Endothelial cell of umbilical vein (primary cell): Measurements from ENCODE around the gene TARM1. TPM values are rescaled to one million over a fixed set of nuclear protein-coding genes. Genes with fewer than 3 reads are reported as not detected.

Source experiments
- BruUV-seq: library from RNA; stranded (reverse); fragments of 400-500 nt; replicated peaks from 2 replicates; lab custom pipeline; 2021; lab: Mats Ljungman, UMichigan
- CTCF ChIA-PET: fragments of 300-600, 350-600 bp; sonication (Branson Sonifier 250); formaldehyde crosslinking; loops from one replicate; lab custom pipeline; 2021; ENCODE audit warnings: antibody characterized with exemption, inconsistent platforms; lab: Charles Lee
- POLR2A ChIA-PET: fragments of 300-600, 350-600 bp; sonication (Branson Sonifier 250); formaldehyde crosslinking; loops from one replicate; lab custom pipeline; 2021; ENCODE audit warnings: antibody characterized with exemption, inconsistent platforms; lab: Charles Lee
- DNase-seq: peaks from one replicate; pipeline ENCODE4 v3.0.0-alpha.2; 2011; ENCODE audit warnings: low read depth, low spot score
- FAIRE-seq: peaks from 2 replicates; lab custom pipeline; 2011; peaks lifted over from hg19 to GRCh38; lab: Jason Lieb, UNC
- H2AFZ ChIP-seq: 2 replicates; pipeline ENCODE4 v1.6.0; 2012; ENCODE audit warnings: low read depth, low read length, control low read depth, inconsistent platforms
- H3K27ac ChIP-seq: 2 replicates; pipeline ENCODE4 v1.5.1; 2011; ENCODE audit warnings: low read depth, mild to moderate bottlenecking, control low read depth, low read length, moderate library complexity; ENCODE audit not compliant: insufficient read depth
- H3K27me3 ChIP-seq, 2 experiments: 2 replicates each; pipeline versions ENCODE4 v1.6.0 to v1.6.1; 2011; ENCODE audit warnings: low read length in 2 of 2, mixed read lengths in 1 of 2; ENCODE audit not compliant: control insufficient read depth in 2 of 2, insufficient read depth in 2 of 2
- H3K36me3 ChIP-seq, 2 experiments: 2 replicates in 1 of 2; 3 replicates in 1 of 2; pipeline ENCODE4 v1.5.1; 2011; ENCODE audit warnings: low read length in 2 of 2, mild to moderate bottlenecking in 1 of 2, moderate library complexity in 1 of 2; ENCODE audit not compliant: control insufficient read depth in 2 of 2, insufficient read depth in 2 of 2; ENCODE audit errors: extremely low read depth in 1 of 2
- H3K4me1 ChIP-seq: 3 replicates; pipeline ENCODE4 v1.5.1; 2011; ENCODE audit warnings: mild to moderate bottlenecking, low read length; ENCODE audit not compliant: control insufficient read depth, insufficient read depth; ENCODE audit errors: extremely low read depth
- H3K4me2 ChIP-seq: 2 replicates; pipeline ENCODE4 v1.6.1; 2011; ENCODE audit warnings: low read length, control low read depth, mixed read lengths; ENCODE audit not compliant: insufficient read depth
- H3K4me3 ChIP-seq, 3 experiments: fragments of 200-600 bp in 1 of 3; sonication (generic), shearing (Covaris generic) in 1 of 3; replicated peaks in 1 of 3; 2 replicates each; pipeline ENCODE4 v1.5.1; 2011 to 2016; ENCODE audit warnings: control low read depth in 3 of 3, low read length in 3 of 3, mild to moderate bottlenecking in 2 of 3, inconsistent platforms in 1 of 3, low read depth in 1 of 3, moderate library complexity in 1 of 3; ENCODE audit not compliant: insufficient read depth in 1 of 3
- H3K79me2 ChIP-seq: 2 replicates; pipeline ENCODE4 v1.6.0; 2012; ENCODE audit warnings: low read length, inconsistent platforms; ENCODE audit not compliant: control insufficient read depth, insufficient read depth
- H3K9ac ChIP-seq: replicated peaks from 2 replicates; pipeline ENCODE3; 2011; ENCODE audit warnings: low read length, control low read depth; ENCODE audit not compliant: insufficient read depth; ENCODE audit errors: extremely low read depth
- H3K9me1 ChIP-seq: replicated peaks from 3 replicates; pipeline ENCODE4 v1.6.0; 2011; ENCODE audit warnings: mild to moderate bottlenecking, low read length; ENCODE audit not compliant: control insufficient read depth, insufficient read depth; ENCODE audit errors: extremely low read depth
- H3K9me3 ChIP-seq: replicated peaks from 2 replicates; pipeline ENCODE4 v1.5.1; 2012; ENCODE audit warnings: low read length, inconsistent platforms; ENCODE audit not compliant: control insufficient read depth, insufficient read depth
- H4K20me1 ChIP-seq: replicated peaks from 2 replicates; pipeline ENCODE3; 2011; ENCODE audit warnings: mild to moderate bottlenecking, low read length; ENCODE audit not compliant: control insufficient read depth, insufficient read depth; ENCODE audit errors: extremely low read depth
- CTCF ChIP-seq, 2 donors: IDR thresholded peaks; 1 replicate in 1 of 2; 2 replicates in 1 of 2; pipeline ENCODE4 v1.5.1; 2011; ENCODE audit warnings: low read length in 2 of 2, mild to moderate bottlenecking in 2 of 2, moderate library complexity in 2 of 2, control low read depth in 1 of 2, inconsistent platforms in 1 of 2, low read depth in 1 of 2; ENCODE audit not compliant: insufficient read depth in 1 of 2; ENCODE audit errors: extremely low read depth in 1 of 2
- EZH2 ChIP-seq: IDR thresholded peaks from 2 replicates; pipeline ENCODE4 v1.6.1; 2012; ENCODE audit warnings: borderline replicate concordance, low read depth, mild to moderate bottlenecking, moderate library complexity, low read length, inconsistent platforms; ENCODE audit not compliant: severe bottlenecking
- FOS ChIP-seq: IDR thresholded peaks from 2 replicates; pipeline ENCODE4 v1.6.1; 2011; ENCODE audit warnings: mild to moderate bottlenecking, low read length, moderate library complexity, borderline replicate concordance; ENCODE audit not compliant: insufficient read depth
- GATA2 ChIP-seq: IDR thresholded peaks from 2 replicates; pipeline ENCODE4 v1.7.0; 2011; ENCODE audit warnings: low read depth, mild to moderate bottlenecking, moderate library complexity, mixed read lengths, low read length; ENCODE audit not compliant: insufficient read length, insufficient read depth
- JUN ChIP-seq: IDR thresholded peaks from 2 replicates; pipeline ENCODE4 v1.6.1; 2011; ENCODE audit warnings: borderline replicate concordance, low read depth; ENCODE audit not compliant: insufficient read length, insufficient read depth
- MAX ChIP-seq: IDR thresholded peaks from 2 replicates; pipeline ENCODE4 v1.6.1; 2011; ENCODE audit not compliant: insufficient read depth, insufficient read length
- MYC ChIP-seq: IDR thresholded peaks from one replicate; pipeline ENCODE4 v1.6.1; 2011; ENCODE audit warnings: mild to moderate bottlenecking, low read depth, low read length
- POLR2A ChIP-seq: IDR thresholded peaks from 2 replicates; pipeline ENCODE4 v1.6.1; 2012; ENCODE audit warnings: low read depth, mild to moderate bottlenecking, control low read depth, low read length
- POLR2AphosphoS5 ChIP-seq: IDR thresholded peaks from 2 replicates; pipeline ENCODE4 v1.6.1; 2012; ENCODE audit warnings: low read depth, mild to moderate bottlenecking, control low read depth, low read length, moderate library complexity; ENCODE audit not compliant: insufficient read depth
- dilution Hi-C: fragments of 300-500 bp; cut with MboI; formaldehyde crosslinking; loops from one replicate; pipeline ENCODE4 v1.15.0; 2019; ENCODE audit warnings: low sequenced_read_pairs; ENCODE audit not compliant: extremely low pct_ligation_motif_present
- intact Hi-C: fragments of 100-400 bp; cut with micrococcal nuclease; formaldehyde crosslinking; loops from one replicate; pipeline ENCODE4 v1.10.0; 2022
- polyA plus RNA-seq, 4 experiments: library from polyadenylated mRNA; depleted of rRNA in 3 of 4; stranded (reverse) in 3 of 4; unstranded in 1 of 4; fragments of >200 nt; gene quantifications; 2 replicates each; pipeline versions ENCODE4 v1.2.1 to v1.2.3, GENCODE V29; 2011 to 2012; ENCODE audit warnings: missing spikeins in 1 of 4
- total RNA-seq: library from RNA; stranded (reverse); gene quantifications from 2 replicates; pipeline ENCODE4 v1.2.3, GENCODE V29; 2021

Gene TARM1
- total and polyA plus RNA-seq, 2 donors (not counting 3 experiments of a cell fraction or from before 2014, with no cell fraction given), result not detected

- intact Hi-C loops, result no loop called here
- H3K79me2 ChIP-seq, result no peaks in the 10 kb centered on the region
- no peak for DNase-seq
- TF ChIP-seq FOS (no peak), MYC (no peak), CTCF (IDR thresholded peaks at IDR 0.05; ENCODE audit: extremely low read depth in 1 of 2, insufficient read depth in 1 of 2, low read depth in 1 of 2, low read length in 2 of 2) (no peak), JUN (no peak), POLR2A (no peak), MAX (no peak), GATA2 (no peak), POLR2AphosphoS5 (no peak), EZH2 (no peak)
- no TSS peak for BruUV-seq
- no peak overlapping the region for H3K4me3 ChIP-seq
- POLR2A ChIA-PET, result no interaction called here
- no peaks in the 10 kb centered on the region for H3K9me1 ChIP-seq
- H3K4me2 ChIP-seq, result no peak overlapping the region
- H3K27ac ChIP-seq, result no peak overlapping the region
- H3K9me3 ChIP-seq, result no peaks in the 10 kb centered on the region
- dilution Hi-C loops, result no loop called here
- no peak overlapping the region for H3K9ac ChIP-seq
- H3K36me3 ChIP-seq, result no peaks in the 10 kb centered on the region
- no peaks in the 10 kb centered on the region for H4K20me1 ChIP-seq
- H3K27me3 ChIP-seq, result peaks cover 11 to 25% of the 10 kb centered on the region in 2 experiments
- H3K4me1 ChIP-seq, result peaks cover 7% of the 10 kb centered on the region
- CTCF ChIA-PET, result interaction anchor here (1.3 to 5.4 kb wide), 4 partner anchors 11 to 249 kb away, joined by 3 to 44 read pairs (median 7); no protein-coding TSS in a partner anchor
- H2AFZ ChIP-seq, result no peak overlapping the region
- no peak for FAIRE-seq
Measured at GRCh38 chr19:54041969-54042606, 39.1 kb downstream of the TARM1 start.
